GM19452 (cell line): ENCODE measurements around the gene EDNRA.
"Not testable (repeated sequence)": the region's sequence is repeated elsewhere in the genome, so short reads cannot be mapped to it uniquely, and the experiment has no call there.

Source experiments
- ATAC-seq: cut with Tn5 transposase; IDR thresholded peaks from one replicate; pipeline ENCODE4 v1.9.1; 2021; ENCODE audit not compliant: unreplicated experiment

Gene EDNRA

DNA sequence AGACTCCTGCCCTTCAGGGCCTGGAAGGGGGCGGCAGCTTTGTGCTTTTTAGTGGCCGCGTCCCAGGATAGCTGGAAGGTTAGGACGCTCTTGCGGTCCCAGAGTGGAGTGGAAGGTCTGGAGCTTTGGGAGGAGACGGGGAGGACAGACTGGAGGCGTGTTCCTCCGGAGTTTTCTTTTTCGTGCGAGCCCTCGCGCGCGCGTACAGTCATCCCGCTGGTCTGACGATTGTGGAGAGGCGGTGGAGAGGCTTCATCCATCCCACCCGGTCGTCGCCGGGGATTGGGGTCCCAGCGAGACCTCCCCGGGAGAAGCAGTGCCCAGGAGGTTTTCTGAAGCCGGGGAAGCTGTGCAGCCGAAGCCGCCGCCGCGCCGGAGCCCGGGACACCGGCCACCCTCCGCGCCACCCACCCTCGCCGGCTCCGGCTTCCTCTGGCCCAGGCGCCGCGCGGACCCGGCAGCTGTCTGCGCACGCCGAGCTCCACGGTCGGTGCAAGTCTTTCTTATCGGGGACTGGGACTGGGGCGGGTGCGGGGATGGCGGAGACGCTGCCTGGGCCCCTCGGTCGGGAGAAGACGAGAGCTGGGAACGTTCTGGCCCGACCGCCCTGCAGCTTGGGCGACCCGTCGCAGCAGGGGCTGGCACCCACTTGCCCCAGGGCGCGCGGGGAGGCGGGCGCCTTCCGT lies at the start of gene EDNRA:
TSS of gene EDNRA (plus strand) at position 207 of the 686 bp plus-strand sequence. CDS start 4,585 bp downstream, outside the sequence.
- ATAC-seq, result no peak

DNA sequence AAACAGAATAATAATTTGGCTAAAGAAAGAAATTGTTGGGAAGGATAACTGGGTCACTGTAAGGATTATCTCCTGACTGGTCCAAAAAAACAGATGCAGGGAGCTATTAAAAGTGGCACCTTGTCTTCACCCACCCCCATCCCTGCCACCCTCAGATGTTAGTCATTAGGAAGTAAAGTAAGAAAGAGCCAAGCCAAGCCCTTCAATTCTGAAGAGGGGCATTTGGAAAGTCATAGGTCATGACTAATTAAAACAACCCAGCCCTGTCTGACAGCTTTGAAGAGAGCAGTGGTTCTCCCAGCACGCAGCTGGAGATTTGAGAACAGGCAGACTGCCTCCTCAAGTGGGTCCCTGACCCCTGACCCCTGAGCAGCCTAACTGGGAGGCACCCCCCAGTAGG lies 46.5 kb upstream of the EDNRA start:
- ATAC-seq, result not testable (repeated sequence)

DNA sequence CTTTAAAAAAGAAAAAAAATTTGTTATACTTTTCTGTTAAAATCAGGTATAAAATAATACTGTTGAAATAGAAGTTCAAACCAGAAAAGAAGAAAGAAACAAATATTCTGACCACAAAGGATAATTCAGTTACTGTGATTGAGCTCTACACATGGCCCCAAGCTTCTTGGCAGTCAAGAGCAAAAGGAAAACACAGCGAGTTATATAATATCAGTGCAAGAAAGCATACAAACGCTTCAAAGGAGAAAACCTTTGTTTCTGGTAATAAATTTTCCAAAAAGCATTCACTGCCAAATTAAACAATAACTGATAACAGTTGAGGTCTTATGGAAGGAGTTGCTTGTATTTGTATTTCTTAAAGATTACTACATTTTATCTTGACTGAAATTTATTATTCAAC lies 40.5 kb upstream of the EDNRA start:
- ATAC-seq, result no peak

DNA sequence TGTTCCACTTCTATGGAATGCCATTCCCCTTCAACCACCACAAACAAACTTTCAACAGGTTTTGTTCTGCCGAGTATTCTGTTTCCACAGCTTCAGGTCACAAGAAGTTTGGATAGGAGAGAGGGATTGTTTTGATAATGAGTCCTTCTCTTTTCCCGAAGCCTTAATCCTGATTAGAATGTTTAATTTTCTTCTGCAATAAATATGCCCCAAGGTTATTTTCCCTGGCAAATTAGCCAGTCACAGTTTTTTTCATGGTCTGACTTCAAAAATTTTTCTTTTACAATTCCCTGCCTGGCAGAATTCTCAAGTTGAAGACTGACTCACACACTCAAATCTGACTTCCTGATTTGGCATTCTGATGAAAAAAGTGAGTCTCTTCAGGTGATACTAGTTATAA lies 33.1 kb upstream of the EDNRA start:
- no peak for ATAC-seq

DNA sequence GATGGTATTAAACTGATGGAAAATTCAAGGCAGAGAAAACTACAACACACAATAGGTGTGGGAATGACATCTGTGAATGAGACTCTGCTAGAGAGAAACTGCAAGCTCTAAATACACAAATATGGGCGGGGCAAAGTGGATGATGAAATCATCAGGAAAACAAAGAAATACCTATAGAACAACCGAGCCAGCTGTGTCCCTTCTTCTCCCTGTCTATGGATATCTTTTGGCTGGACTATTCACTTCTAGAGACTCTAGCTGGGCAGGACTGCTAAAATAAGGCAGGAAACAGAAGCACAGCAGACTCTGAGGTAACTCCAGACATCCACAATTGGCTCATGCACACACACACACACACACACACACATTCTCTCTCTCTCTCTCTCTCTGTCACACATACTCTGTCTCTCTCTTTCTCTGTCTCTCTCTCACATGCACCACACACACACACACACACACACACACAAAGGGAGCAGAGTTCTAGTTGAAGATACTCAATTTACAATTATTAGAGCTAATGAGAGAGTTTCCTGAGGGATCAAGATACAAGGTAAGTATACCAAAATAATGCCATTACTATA lies 27.2 kb upstream of the EDNRA start:
- no peak for ATAC-seq

DNA sequence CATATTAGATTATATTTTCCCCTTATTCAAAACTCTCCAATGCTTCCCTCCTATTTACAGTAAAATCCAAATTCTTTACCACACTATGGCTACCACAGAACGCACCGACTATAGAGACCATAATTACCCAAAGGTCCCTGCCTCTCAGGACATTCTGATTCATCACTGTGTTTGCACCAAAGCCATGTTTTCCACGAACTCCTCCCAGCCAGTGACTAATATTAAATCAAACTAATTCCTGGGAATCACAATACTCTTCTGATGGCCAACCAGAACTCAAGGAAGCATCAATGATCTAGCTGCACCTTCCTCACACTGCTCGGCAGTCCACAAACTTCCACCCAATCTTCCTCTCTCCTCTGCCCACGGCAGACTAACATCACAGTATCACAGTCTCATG lies 24.2 kb upstream of the EDNRA start:
- no peak for ATAC-seq

DNA sequence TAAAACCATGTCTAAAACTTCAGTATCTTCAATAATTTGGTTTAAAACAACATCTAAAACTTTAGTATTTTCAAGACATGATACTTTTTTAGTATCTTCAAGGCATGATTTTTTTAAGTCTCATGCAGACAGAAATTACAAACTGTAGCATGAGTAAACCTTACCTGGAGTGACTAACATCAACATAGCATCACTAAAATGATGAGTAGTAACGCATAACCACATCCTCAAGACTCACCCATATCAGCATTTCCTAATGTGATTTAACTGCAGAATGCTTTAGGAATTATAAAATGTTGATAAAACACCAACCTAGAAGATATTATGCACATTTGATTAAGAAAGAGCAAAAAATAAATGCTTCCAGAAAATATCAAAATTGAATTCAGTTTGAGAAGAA lies 19.7 kb upstream of the EDNRA start:
- no peak for ATAC-seq

DNA sequence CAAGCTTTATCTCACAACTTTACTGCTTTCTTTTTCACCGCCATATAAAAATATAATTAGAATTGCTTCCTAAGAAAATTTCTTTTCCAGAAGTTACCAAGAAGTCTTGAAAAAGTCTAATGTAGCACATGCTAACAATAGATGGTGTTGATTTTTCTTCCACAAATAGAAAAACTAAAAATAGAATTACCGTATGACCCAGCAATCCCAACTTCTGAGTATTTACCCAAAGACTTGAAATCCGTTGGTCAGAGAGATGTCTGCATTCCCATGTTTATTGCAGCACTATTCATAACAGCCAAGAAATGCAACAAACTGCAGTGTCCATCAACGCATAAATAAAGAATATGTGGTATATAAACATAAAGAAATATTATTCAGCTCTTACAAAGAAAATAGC lies 17.8 kb upstream of the EDNRA start:
- no peak for ATAC-seq

DNA sequence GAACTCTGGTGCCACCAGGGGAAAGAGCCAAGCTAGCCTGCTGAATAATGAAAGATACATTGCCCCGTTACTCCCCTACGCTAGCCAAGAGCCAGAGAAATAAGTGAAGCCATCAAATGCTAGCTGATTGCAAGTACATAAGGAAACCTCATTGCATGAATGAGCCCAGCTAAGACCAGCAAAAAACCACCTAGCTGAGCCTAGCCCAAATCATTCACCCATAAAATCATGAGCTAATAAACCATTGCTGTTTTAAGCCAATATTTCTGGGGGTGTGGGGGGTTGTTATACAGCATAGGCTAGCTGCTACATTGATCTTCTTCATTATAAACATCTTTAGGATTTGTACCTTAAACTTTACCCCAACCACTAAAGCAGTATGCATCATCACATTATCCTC lies 15.4 kb upstream of the EDNRA start:
- no peak for ATAC-seq

DNA sequence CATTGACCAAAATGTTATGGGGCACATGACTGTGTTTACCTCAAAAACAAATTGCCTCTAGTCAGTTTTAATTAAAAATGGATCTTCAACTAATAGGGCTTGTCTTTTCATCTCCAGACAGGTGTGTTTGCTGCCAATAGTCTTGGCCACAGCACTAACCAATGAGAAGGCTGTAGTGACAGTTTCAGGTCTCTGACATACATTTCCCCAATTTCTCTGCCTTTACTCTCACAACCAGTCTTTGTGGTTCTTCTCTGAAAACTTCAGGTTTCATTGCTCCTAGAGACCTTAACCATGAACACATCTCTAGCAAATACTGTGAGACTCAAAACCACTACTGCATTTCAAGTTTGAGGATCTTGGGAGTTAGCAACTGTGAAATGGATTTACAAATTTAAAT lies 3.5 kb upstream of the EDNRA start:
- ATAC-seq, result no peak

DNA sequence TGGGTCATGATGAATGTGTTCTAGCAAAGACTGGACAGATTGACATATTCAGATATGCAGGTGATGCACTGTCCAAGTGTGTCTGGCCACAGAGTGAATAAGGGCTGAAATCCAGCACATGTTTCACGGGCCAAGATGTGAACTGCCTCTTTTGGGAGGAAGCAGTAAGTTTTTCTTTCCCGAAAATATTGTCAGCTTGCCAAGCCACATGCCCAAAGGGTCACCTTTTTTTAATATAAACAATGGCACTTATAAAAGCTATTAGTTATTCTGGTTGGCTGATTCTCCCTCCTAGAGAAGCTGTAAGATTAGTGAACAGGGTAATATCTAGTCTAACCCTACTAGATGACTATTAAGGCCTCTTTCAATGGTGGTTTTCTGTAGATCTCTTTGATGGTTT lies 1.5 kb upstream of the EDNRA start:
- no peak for ATAC-seq

DNA sequence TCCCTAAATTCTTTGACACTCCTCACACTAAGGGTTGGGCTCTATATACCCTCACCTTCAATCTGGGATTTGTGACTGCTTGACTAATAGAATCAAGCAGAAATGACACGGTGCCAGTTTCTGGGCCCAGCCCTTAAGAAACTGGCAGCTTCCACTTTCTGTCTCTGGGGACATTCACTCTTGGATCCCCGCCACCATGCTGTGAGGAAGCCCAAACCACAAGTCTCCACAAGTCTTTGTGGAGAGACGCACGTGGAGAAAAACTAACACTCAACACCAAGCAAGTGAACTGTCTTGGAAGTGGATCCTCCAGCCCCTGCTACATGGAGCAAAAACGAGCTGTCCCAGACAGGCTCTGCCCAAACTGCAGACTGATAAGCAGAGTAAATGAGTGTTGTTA lies 1.1 kb upstream of the EDNRA start:
- no peak for ATAC-seq

DNA sequence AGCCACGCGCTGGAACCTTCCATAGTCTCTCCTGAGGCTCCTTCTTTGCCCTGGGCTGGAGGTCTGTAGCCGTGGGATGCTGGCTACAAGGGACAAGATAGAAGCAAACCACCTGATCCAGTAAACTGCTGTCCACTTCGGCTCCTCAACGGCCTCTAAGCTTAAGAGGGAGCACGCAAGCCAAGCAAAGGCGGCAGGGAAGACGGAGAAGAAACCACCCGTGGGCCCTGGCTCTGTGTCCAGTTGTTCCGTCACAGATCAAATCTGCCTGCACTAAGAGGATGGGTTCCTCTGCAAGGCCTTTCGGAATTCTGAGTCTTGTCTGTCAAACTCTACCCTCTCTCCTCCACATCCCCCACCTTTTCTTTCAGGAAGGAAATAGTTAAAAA lies 401 bp upstream of the EDNRA start:
- ATAC-seq, result no peak

DNA sequence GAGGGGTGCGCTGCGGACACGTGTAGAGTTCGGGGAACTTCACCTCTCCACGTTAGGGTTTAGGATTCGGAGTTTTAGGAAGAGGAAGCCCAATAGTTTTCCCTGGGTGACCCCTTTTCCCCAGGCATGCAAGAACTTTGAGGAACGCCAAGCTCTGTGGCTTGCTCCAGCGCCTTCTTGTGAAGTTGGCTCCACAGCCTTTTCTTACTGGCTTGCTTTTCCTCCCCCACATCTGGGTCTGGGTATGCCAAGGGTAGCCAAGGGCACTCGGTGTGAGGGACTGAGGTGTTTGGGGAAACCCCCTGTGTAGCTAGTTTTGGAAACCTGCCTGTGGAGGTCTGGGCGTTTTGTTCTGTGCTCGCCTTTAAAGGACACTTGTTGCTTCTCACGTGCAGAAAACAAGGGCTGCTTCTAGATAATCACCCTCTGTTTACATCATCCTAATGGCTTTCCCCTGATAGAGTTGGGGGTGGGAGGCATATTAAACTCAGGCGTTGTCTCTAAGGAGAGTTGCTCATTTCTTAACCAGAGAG lies 746 bp downstream of the EDNRA start:
- ATAC-seq, result no peak

DNA sequence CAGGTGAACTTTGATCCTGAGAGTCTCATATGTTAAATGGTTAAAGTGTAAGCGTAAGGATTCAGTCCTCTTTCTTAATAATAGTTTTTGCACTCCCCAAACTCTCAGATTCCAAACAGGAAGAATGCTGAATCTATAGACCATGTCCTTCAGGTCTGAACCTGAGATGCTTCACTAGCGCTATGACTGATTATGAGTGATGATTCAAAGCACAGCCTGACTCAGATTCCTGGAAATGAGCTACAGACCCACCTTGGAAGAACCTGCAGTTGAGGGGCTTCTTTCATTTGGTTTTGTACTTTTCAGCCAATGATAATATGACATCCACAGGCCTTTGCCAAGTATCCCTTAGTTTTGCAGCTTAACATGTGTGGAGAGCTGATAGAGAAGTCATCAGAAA lies 1.4 kb downstream of the EDNRA start:
- no peak for ATAC-seq

DNA sequence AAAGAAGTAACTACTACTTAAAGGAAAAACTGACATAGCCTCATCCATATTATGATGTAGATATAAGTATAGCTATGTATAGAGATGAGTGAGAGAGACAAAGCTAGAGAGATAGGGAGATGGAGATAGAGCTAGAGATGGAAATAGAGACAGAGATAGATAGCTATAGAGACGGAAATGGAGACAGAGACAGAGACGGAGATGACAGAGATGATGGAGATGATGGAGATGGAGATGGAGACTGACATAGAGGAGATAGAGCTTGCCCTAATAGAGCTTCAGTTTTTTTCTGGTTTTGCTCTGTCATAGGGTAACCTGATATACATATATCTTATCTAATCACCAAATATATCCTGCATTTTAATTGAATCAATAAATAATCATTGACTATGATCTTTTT lies 4.3 kb downstream of the EDNRA start:
- ATAC-seq, result no peak

DNA sequence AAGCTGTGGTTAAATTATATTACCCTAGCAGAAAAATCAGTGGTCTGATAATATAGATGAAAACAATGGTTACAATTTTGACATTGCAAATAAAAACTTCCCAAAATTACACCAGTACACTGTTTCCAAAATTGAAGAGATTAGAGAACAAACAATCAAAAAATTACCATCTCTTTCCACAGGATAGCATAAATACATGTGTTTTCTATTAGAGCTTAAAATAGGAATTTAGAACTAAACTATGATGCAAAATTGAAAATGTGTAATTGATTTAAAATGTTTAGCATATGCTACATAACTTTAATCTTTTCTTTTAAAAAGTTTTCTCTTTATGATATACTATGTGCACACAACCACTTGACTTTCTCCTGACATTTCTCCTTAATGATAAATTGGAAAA lies 6.7 kb downstream of the EDNRA start:
- ATAC-seq, result no peak

DNA sequence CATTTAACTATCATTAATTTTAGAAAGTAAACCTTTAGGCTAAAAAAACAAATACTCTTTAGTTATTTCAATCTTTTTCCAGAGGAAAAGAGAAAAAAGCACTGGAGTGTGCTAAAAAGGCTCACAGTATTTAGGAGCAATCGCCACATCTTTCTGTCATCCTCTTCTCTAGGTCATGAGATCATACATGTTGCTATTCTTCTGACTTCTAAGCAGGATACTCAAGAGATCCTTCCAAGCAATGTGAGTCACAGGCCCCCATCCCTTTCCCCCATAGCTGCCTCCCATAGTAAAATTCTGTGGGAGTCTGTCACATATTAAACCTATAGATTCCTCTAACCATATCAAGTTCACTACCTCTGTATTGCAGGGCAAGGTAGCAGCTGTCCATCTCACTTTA lies 7.7 kb downstream of the EDNRA start:
- no peak for ATAC-seq

DNA sequence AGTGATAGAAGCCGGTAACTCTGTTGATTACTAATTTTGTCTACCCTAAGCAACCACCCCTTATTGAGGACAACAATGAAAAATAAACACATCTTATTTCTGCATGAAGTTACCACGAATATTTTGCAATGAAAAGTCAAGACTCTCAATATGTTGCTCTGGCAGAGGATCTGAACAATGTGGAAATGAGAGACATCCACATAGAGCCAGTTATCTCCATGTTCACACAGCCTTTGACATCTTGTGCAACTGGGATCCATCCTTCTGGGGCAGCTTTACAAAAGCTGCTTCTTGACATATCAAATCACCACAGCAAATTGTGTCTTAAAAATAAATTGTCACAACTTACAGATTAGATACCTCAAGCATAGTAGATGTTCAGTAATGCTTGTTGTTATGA lies 10.2 kb downstream of the EDNRA start:
- no peak for ATAC-seq

DNA sequence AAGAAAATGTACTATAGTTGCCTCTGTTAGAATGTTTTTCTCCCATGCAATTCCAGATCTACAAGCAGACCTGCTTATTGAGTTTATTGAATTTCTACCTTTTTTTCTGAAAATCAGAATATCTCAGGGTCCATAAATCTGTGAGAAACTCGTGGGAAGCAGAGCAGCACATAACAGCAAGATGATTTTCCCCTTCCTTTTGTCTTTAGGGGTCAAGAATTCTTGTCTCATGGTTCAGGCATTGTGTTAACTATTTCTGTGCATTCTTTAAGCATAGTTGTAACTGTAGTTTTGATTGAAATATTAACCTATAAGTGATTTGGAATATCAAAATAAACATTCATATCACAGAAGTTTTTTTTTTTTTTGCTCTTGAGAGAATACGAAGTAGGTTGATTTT lies 11.4 kb downstream of the EDNRA start:
- no peak for ATAC-seq

DNA sequence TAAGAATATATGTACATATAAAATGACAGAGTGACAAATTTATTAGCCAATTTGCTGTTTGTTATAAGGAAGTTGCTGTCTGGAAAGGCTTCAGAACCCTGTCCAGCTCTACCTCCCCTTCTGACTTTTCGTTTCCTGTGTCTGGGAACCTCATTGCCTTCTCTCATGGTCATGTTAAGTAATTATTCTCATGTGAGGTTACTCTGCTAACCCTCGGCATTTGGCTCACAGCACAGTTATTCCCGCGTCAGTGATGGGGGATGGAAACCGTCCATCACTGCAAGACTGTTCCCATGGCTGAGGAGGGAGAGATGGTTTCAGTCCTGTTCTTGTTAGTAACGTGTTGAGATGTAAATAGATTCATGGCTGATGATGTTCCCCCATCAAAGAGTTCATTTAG lies 11.9 kb downstream of the EDNRA start:
- ATAC-seq, result no peak

DNA sequence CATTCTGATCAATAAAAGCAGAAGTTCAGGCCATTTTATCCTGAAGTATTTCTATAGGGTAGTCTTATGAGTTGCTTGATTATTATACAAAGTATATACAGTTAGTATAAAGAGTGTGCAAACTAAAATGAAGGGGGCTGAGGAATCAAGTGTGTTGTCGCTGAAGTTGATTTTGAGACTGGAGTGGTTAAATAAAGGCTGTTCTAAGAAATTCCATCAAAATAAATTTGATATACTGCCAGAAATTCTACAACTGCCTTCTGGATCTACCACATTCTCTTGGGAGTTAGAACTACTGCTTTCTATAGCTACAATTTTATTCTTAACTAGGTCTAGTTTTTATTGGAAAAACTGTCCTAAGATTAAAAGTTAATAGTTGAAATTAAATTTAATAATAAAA lies 12.4 kb downstream of the EDNRA start:
- no peak for ATAC-seq

DNA sequence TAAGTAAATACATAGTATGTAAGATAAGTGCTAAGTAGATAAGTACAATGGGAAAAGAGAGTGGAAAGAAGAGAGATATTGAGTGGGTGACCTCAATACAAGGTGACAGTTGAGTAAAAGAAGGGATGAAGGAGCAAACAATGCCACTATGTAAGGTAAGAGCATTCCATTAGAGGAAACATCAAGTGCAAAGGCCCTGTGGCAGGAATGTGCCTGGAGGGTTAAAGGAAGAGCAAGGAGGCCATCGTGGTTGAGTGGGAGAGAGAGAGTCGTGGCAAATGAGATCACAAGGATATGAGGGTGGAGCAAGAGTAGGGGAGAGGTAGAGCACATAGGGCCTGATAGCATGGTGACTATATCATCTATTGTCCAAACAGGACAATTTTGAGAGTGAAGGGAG lies 13.4 kb downstream of the EDNRA start:
- no peak for ATAC-seq
